Endothelial cell of umbilical vein (primary cell): Measurements from ENCODE around the gene EPAS1. TPM values are rescaled to one million over a fixed set of nuclear protein-coding genes. Genes with fewer than 3 reads are reported as not detected.

Source experiments
- BruUV-seq: library from RNA; stranded (reverse); fragments of 400-500 nt; replicated peaks from 2 replicates; lab custom pipeline; 2021; lab: Mats Ljungman, UMichigan
- CTCF ChIA-PET: fragments of 300-600, 350-600 bp; sonication (Branson Sonifier 250); formaldehyde crosslinking; loops from one replicate; lab custom pipeline; 2021; ENCODE audit warnings: antibody characterized with exemption, inconsistent platforms; lab: Charles Lee
- POLR2A ChIA-PET: fragments of 300-600, 350-600 bp; sonication (Branson Sonifier 250); formaldehyde crosslinking; loops from one replicate; lab custom pipeline; 2021; ENCODE audit warnings: antibody characterized with exemption, inconsistent platforms; lab: Charles Lee
- DNase-seq: peaks from one replicate; pipeline ENCODE4 v3.0.0-alpha.2; 2011; ENCODE audit warnings: low read depth, low spot score
- FAIRE-seq: peaks from 2 replicates; lab custom pipeline; 2011; peaks lifted over from hg19 to GRCh38; lab: Jason Lieb, UNC
- H2AFZ ChIP-seq: 2 replicates; pipeline ENCODE4 v1.6.0; 2012; ENCODE audit warnings: low read depth, low read length, control low read depth, inconsistent platforms
- H3K27ac ChIP-seq: 2 replicates; pipeline ENCODE4 v1.5.1; 2011; ENCODE audit warnings: low read depth, mild to moderate bottlenecking, control low read depth, low read length, moderate library complexity; ENCODE audit not compliant: insufficient read depth
- H3K27me3 ChIP-seq, 2 experiments: 2 replicates each; pipeline versions ENCODE4 v1.6.0 to v1.6.1; 2011; ENCODE audit warnings: low read length in 2 of 2, mixed read lengths in 1 of 2; ENCODE audit not compliant: control insufficient read depth in 2 of 2, insufficient read depth in 2 of 2
- H3K36me3 ChIP-seq, 2 experiments: 2 replicates in 1 of 2; 3 replicates in 1 of 2; pipeline ENCODE4 v1.5.1; 2011; ENCODE audit warnings: low read length in 2 of 2, mild to moderate bottlenecking in 1 of 2, moderate library complexity in 1 of 2; ENCODE audit not compliant: control insufficient read depth in 2 of 2, insufficient read depth in 2 of 2; ENCODE audit errors: extremely low read depth in 1 of 2
- H3K4me1 ChIP-seq: 3 replicates; pipeline ENCODE4 v1.5.1; 2011; ENCODE audit warnings: mild to moderate bottlenecking, low read length; ENCODE audit not compliant: control insufficient read depth, insufficient read depth; ENCODE audit errors: extremely low read depth
- H3K4me2 ChIP-seq: 2 replicates; pipeline ENCODE4 v1.6.1; 2011; ENCODE audit warnings: low read length, control low read depth, mixed read lengths; ENCODE audit not compliant: insufficient read depth
- H3K4me3 ChIP-seq, 3 experiments: fragments of 200-600 bp in 1 of 3; sonication (generic), shearing (Covaris generic) in 1 of 3; replicated peaks in 1 of 3; 2 replicates each; pipeline ENCODE4 v1.5.1; 2011 to 2016; ENCODE audit warnings: control low read depth in 3 of 3, low read length in 3 of 3, mild to moderate bottlenecking in 2 of 3, inconsistent platforms in 1 of 3, low read depth in 1 of 3, moderate library complexity in 1 of 3; ENCODE audit not compliant: insufficient read depth in 1 of 3
- H3K79me2 ChIP-seq: 2 replicates; pipeline ENCODE4 v1.6.0; 2012; ENCODE audit warnings: low read length, inconsistent platforms; ENCODE audit not compliant: control insufficient read depth, insufficient read depth
- H3K9ac ChIP-seq: replicated peaks from 2 replicates; pipeline ENCODE3; 2011; ENCODE audit warnings: low read length, control low read depth; ENCODE audit not compliant: insufficient read depth; ENCODE audit errors: extremely low read depth
- H3K9me1 ChIP-seq: replicated peaks from 3 replicates; pipeline ENCODE4 v1.6.0; 2011; ENCODE audit warnings: mild to moderate bottlenecking, low read length; ENCODE audit not compliant: control insufficient read depth, insufficient read depth; ENCODE audit errors: extremely low read depth
- H3K9me3 ChIP-seq: replicated peaks from 2 replicates; pipeline ENCODE4 v1.5.1; 2012; ENCODE audit warnings: low read length, inconsistent platforms; ENCODE audit not compliant: control insufficient read depth, insufficient read depth
- H4K20me1 ChIP-seq: replicated peaks from 2 replicates; pipeline ENCODE3; 2011; ENCODE audit warnings: mild to moderate bottlenecking, low read length; ENCODE audit not compliant: control insufficient read depth, insufficient read depth; ENCODE audit errors: extremely low read depth
- CTCF ChIP-seq, 2 donors: IDR thresholded peaks; 1 replicate in 1 of 2; 2 replicates in 1 of 2; pipeline ENCODE4 v1.5.1; 2011; ENCODE audit warnings: low read length in 2 of 2, mild to moderate bottlenecking in 2 of 2, moderate library complexity in 2 of 2, control low read depth in 1 of 2, inconsistent platforms in 1 of 2, low read depth in 1 of 2; ENCODE audit not compliant: insufficient read depth in 1 of 2; ENCODE audit errors: extremely low read depth in 1 of 2
- EZH2 ChIP-seq: IDR thresholded peaks from 2 replicates; pipeline ENCODE4 v1.6.1; 2012; ENCODE audit warnings: borderline replicate concordance, low read depth, mild to moderate bottlenecking, moderate library complexity, low read length, inconsistent platforms; ENCODE audit not compliant: severe bottlenecking
- FOS ChIP-seq: IDR thresholded peaks from 2 replicates; pipeline ENCODE4 v1.6.1; 2011; ENCODE audit warnings: mild to moderate bottlenecking, low read length, moderate library complexity, borderline replicate concordance; ENCODE audit not compliant: insufficient read depth
- GATA2 ChIP-seq: IDR thresholded peaks from 2 replicates; pipeline ENCODE4 v1.7.0; 2011; ENCODE audit warnings: low read depth, mild to moderate bottlenecking, moderate library complexity, mixed read lengths, low read length; ENCODE audit not compliant: insufficient read length, insufficient read depth
- JUN ChIP-seq: IDR thresholded peaks from 2 replicates; pipeline ENCODE4 v1.6.1; 2011; ENCODE audit warnings: borderline replicate concordance, low read depth; ENCODE audit not compliant: insufficient read length, insufficient read depth
- MYC ChIP-seq: IDR thresholded peaks from one replicate; pipeline ENCODE4 v1.6.1; 2011; ENCODE audit warnings: mild to moderate bottlenecking, low read depth, low read length
- POLR2A ChIP-seq: IDR thresholded peaks from 2 replicates; pipeline ENCODE4 v1.6.1; 2012; ENCODE audit warnings: low read depth, mild to moderate bottlenecking, control low read depth, low read length
- POLR2AphosphoS5 ChIP-seq: IDR thresholded peaks from 2 replicates; pipeline ENCODE4 v1.6.1; 2012; ENCODE audit warnings: low read depth, mild to moderate bottlenecking, control low read depth, low read length, moderate library complexity; ENCODE audit not compliant: insufficient read depth
- dilution Hi-C: fragments of 300-500 bp; cut with MboI; formaldehyde crosslinking; loops from one replicate; pipeline ENCODE4 v1.15.0; 2019; ENCODE audit warnings: low sequenced_read_pairs; ENCODE audit not compliant: extremely low pct_ligation_motif_present
- intact Hi-C: fragments of 100-400 bp; cut with micrococcal nuclease; formaldehyde crosslinking; loops from one replicate; pipeline ENCODE4 v1.10.0; 2022
- polyA plus RNA-seq, 4 experiments: library from polyadenylated mRNA; depleted of rRNA in 3 of 4; stranded (reverse) in 3 of 4; unstranded in 1 of 4; fragments of >200 nt; gene quantifications; 2 replicates each; pipeline versions ENCODE4 v1.2.1 to v1.2.3, GENCODE V29; 2011 to 2012; ENCODE audit warnings: missing spikeins in 1 of 4
- total RNA-seq: library from RNA; stranded (reverse); gene quantifications from 2 replicates; pipeline ENCODE4 v1.2.3, GENCODE V29; 2021
- TF ChIP-seq, protein P1 (sequence below): IDR thresholded peaks from 2 replicates; pipeline ENCODE4 v1.6.1; 2011; ENCODE audit not compliant: insufficient read depth, insufficient read length

EPAS1 gene
- total and polyA plus RNA-seq, 2 donors (not counting 3 experiments of a cell fraction or from before 2014, with no cell fraction given): 229 to 374 TPM

DNA sequence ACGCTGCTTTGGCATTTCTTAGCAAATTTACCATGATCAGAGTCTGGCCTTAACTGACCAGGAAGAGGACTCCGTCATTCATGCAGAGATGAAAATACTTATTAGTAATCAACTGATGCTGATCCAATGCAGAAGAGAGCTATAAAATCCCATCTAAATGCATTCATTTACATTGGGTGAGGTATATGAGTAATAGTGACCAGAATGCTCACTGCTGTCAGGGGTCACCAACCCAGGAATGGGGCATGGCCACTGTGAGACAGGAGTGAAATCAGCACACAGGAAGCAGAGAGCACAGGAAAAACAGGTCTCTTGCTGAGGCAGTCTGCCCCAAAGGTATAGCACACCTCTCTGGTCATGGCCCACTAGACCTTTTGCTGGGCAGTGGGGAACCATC lies 114.0 kb downstream of the EPAS1 start:
- ChIA-PET POLR2A (no interaction called here), CTCF (no interaction called here)
- FAIRE-seq (no peak), DNase-seq (no peak)
- Histone ChIP-seq H3K4me2 (no peak overlapping the region), H2AFZ (no peak overlapping the region), H3K9ac (no peak overlapping the region), H3K4me3 (no peak overlapping the region), H3K36me3 (no peaks in the 10 kb centered on the region), H3K9me3 (no peaks in the 10 kb centered on the region), H3K9me1 (no peaks in the 10 kb centered on the region), H3K4me1 (no peaks in the 10 kb centered on the region), H3K27ac (no peak overlapping the region), H3K27me3 (no peaks in the 10 kb centered on the region), H4K20me1 (no peaks in the 10 kb centered on the region), H3K79me2 (no peaks in the 10 kb centered on the region)
- intact Hi-C loops (no loop called here), dilution Hi-C loops (no loop called here)
- BruUV-seq: no TSS peak
- TF ChIP-seq JUN (no peak), FOS (no peak), EZH2 (no peak), GATA2 (no peak), POLR2A (no peak), POLR2AphosphoS5 (no peak), CTCF (IDR thresholded peaks at IDR 0.05; ENCODE audit: extremely low read depth in 1 of 2, insufficient read depth in 1 of 2, low read depth in 1 of 2, low read length in 2 of 2) (no peak), MYC (no peak)
- TF ChIP-seq, protein P1, sequence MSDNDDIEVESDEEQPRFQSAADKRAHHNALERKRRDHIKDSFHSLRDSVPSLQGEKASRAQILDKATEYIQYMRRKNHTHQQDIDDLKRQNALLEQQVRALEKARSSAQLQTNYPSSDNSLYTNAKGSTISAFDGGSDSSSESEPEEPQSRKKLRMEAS: no peak
